ENCODE results near the gene BSN. TPM values are rescaled to one million over a fixed set of nuclear protein-coding genes. Genes with fewer than 3 reads are reported as not detected.

Gene BSN, protein sequence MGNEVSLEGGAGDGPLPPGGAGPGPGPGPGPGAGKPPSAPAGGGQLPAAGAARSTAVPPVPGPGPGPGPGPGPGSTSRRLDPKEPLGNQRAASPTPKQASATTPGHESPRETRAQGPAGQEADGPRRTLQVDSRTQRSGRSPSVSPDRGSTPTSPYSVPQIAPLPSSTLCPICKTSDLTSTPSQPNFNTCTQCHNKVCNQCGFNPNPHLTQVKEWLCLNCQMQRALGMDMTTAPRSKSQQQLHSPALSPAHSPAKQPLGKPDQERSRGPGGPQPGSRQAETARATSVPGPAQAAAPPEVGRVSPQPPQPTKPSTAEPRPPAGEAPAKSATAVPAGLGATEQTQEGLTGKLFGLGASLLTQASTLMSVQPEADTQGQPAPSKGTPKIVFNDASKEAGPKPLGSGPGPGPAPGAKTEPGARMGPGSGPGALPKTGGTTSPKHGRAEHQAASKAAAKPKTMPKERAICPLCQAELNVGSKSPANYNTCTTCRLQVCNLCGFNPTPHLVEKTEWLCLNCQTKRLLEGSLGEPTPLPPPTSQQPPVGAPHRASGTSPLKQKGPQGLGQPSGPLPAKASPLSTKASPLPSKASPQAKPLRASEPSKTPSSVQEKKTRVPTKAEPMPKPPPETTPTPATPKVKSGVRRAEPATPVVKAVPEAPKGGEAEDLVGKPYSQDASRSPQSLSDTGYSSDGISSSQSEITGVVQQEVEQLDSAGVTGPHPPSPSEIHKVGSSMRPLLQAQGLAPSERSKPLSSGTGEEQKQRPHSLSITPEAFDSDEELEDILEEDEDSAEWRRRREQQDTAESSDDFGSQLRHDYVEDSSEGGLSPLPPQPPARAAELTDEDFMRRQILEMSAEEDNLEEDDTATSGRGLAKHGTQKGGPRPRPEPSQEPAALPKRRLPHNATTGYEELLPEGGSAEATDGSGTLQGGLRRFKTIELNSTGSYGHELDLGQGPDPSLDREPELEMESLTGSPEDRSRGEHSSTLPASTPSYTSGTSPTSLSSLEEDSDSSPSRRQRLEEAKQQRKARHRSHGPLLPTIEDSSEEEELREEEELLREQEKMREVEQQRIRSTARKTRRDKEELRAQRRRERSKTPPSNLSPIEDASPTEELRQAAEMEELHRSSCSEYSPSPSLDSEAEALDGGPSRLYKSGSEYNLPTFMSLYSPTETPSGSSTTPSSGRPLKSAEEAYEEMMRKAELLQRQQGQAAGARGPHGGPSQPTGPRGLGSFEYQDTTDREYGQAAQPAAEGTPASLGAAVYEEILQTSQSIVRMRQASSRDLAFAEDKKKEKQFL (N-terminal part only)
- 0.07 and 0.27 TPM in 2 replicates for total RNA-seq (2014; rRNA removed; shearing (Covaris generic))

GRCh38 chr3:49553692-49554632 lies at the start of gene BSN:
Gene BSN (plus strand): TSS chr3:49554477. CDS start chr3:49554603, 126 bp downstream.
- DNase-seq (ENCODE audit: low read depth) = peak; percentile 73

GRCh38 chr3:49506906-49507305 lies 47.4 kb upstream of the BSN start:
- DNase-seq (ENCODE audit: low read depth) = no peak

GRCh38 chr3:49509028-49509561 lies 45.2 kb upstream of the BSN start:
- DNase-seq (ENCODE audit: low read depth) = no peak

GRCh38 chr3:49511639-49512038 lies 42.6 kb upstream of the BSN start:
- DNase-seq (ENCODE audit: low read depth) = no peak

DNA sequence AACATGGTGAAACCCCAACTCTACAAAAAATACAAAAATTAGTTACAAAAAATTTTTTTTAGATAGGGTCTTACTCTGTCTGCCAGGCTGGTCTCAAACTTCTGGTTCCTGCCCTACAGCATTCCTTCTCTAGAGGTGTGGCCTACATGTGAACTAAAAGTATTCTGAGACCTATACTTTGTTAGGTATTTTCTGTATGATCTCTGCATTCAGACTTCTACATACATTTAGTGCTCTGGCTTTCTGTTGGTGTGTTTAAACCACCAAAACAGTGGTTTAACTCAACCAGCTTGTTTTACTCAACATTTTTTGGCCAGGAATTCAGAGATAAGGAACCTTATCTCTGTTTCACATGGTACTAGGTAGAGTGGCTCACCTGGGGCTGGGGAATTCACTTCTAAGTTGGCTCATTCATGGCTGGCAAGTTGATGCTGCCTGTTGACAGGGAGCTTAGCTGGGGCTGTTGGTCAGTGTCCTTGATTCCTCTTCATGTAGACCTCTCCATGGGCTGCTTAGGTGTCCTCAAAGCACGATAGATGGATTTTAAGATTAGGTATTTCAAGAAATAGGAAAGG lies 41.4 kb upstream of the BSN start:
- DNase-seq (ENCODE audit: low read depth) = no peak

- DNase-seq (ENCODE audit: low read depth) = no peak
Observed at GRCh38 chr3:49513494-49514124, 40.7 kb upstream of the BSN start.

GRCh38 chr3:49518016-49518415 lies 36.3 kb upstream of the BSN start:
- no peak for DNase-seq (ENCODE audit: low read depth)

GRCh38 chr3:49518441-49518840 lies 35.8 kb upstream of the BSN start:
- DNase-seq (ENCODE audit: low read depth) = no peak

DNA sequence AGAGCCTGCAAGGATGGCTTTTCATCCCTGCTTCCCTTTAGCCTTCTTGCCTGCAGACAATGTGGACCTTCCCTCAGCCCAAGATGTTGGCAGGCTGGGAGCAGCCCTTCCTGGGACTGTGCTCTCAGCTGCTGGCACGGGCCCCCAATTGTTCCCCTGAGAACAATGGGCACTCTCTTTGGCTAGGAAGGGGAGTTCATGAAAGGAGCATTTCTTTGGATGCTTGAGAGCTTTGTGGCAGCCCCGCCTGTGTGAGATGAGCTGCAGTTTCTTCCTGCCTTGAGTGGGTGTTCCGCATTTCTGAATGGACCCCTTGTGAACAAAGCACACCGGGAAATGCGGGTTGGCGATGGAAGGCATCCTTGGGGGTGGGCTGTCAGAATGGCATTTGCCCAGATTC lies 35.0 kb upstream of the BSN start:
- DNase-seq (ENCODE audit: low read depth) = no peak

GRCh38 chr3:49519916-49520385 lies 34.3 kb upstream of the BSN start:
- no peak for DNase-seq (ENCODE audit: low read depth)

- no peak for DNase-seq (ENCODE audit: low read depth)
Observed at GRCh38 chr3:49523756-49524747, 30.2 kb upstream of the BSN start.

DNA sequence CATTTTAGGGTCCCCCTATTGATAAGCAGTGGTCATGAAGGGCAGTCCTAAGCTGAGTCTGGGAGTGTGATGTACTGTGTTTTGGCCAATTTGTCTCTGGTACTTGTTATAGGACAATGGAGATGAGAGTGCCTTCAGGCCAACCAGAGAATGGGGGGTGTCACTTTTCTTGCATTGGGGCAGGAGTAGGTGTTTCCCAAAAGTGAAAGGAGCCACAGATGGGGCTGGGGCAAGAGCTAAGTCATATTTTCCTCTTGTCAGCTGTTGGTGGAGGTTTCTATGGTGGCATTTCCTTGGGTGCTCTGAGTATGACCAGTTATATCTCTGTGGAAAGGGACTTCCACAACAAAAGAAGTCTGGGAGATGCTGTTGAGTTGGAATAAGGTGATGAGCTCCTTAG lies 24.7 kb upstream of the BSN start:
- DNase-seq (ENCODE audit: low read depth) = no peak

GRCh38 chr3:49530231-49530630 lies 24.0 kb upstream of the BSN start:
- DNase-seq (ENCODE audit: low read depth) = no peak

DNA sequence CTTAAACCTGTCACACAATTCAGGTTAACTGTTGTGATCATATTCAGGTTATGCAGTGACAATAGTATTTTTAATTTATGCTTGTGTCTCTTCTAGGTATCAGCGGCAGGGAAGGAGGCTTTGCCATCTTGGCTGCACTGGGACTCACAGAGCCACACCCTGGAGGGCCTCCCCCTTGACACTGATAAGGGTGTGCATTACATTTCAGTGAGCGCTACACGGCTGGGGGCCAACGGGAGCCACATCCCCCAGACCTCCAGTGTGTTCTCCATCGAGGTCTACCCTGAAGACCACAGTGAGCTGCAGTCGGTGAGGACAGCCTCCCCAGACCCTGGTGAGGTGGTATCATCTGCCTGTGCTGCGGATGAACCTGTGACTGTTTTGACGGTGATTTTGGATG lies 23.6 kb upstream of the BSN start:
- no peak for DNase-seq (ENCODE audit: low read depth)

GRCh38 chr3:49531218-49531617 lies 23.1 kb upstream of the BSN start:
- DNase-seq (ENCODE audit: low read depth) = no peak

DNA sequence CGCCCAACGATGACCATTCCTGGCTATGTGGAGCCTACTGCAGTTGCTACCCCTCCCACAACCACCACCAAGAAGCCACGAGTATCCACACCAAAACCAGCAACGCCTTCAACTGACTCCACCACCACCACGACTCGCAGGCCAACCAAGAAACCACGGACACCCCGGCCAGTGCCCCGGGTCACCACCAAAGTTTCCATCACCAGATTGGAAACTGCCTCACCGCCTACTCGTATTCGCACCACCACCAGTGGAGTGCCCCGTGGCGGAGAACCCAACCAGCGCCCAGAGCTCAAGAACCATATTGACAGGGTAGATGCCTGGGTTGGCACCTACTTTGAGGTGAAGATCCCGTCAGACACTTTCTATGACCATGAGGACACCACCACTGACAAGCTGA lies 22.6 kb upstream of the BSN start:
- no peak for DNase-seq (ENCODE audit: low read depth)

GRCh38 chr3:49533031-49533430 lies 21.2 kb upstream of the BSN start:
- no peak for DNase-seq (ENCODE audit: low read depth)

GRCh38 chr3:49533786-49534519 lies 20.3 kb upstream of the BSN start:
- no peak for DNase-seq (ENCODE audit: low read depth)

All from M059J (cell line).